IMR-90 (cell line): ENCODE results near the gene LRRC42. TPM values are rescaled to one million over a fixed set of nuclear protein-coding genes. Genes with fewer than 3 reads are reported as not detected.

Experiments
- ATAC-seq: fragments of 200-7000 bp; cut with Tn5 transposase; 2 replicates; pipeline ENCODE4 v1.9.1; 2020; ENCODE audit warnings: low read depth, mild to moderate bottlenecking, moderate library complexity
- BruUV-seq: library from RNA; stranded (reverse); fragments of 400-500 nt; replicated peaks from 2 replicates; lab custom pipeline; 2021; lab: Mats Ljungman, UMichigan
- CTCF ChIA-PET: fragments of 300-600 bp; formaldehyde crosslinking; extraction: SDS; loops from one replicate; lab custom pipeline; 2021; ENCODE audit warnings: antibody characterized with exemption; lab: Yijun Ruan, JAX
- POLR2A ChIA-PET: fragments of 300-600 bp; sonication (Branson Sonifier 250); formaldehyde crosslinking; loops from one replicate; lab custom pipeline; 2022; ENCODE audit warnings: antibody characterized with exemption; ENCODE audit not compliant: unreplicated experiment; lab: Charles Lee
- DNase-seq: peaks from one replicate; pipeline ENCODE4 v3.0.0; 2013
- H2AFZ ChIP-seq: replicated peaks from 2 replicates; pipeline ENCODE3; 2013; ENCODE audit warnings: low read length, mild to moderate bottlenecking; ENCODE audit not compliant: poor library complexity
- H2AK5ac ChIP-seq: 2 replicates; pipeline ENCODE4 v1.6.1; 2013; ENCODE audit warnings: low read depth, low read length, inconsistent platforms
- H2AK9ac ChIP-seq: replicated peaks from 2 replicates; pipeline ENCODE3; 2013; ENCODE audit warnings: mild to moderate bottlenecking, low read depth, low read length, moderate library complexity; ENCODE audit not compliant: poor library complexity
- H2BK120ac ChIP-seq: 2 replicates; pipeline ENCODE4 v1.6.1; 2013; ENCODE audit warnings: low read depth, low read length, inconsistent platforms
- H2BK15ac ChIP-seq: 3 replicates; pipeline ENCODE4 v1.6.1; 2013; ENCODE audit warnings: low read depth, low read length, inconsistent platforms
- H2BK20ac ChIP-seq: 2 replicates; pipeline ENCODE4 v1.6.1; 2013; ENCODE audit warnings: low read depth, mild to moderate bottlenecking, inconsistent platforms, low read length, moderate library complexity
- H2BK5ac ChIP-seq: 2 replicates; pipeline ENCODE4 v1.6.1; 2013; ENCODE audit warnings: mild to moderate bottlenecking, low read depth, low read length, inconsistent platforms; ENCODE audit not compliant: poor library complexity, severe bottlenecking
- H3K14ac ChIP-seq: replicated peaks from 2 replicates; pipeline ENCODE4 v1.6.1; 2013; ENCODE audit warnings: low read depth, low read length, inconsistent platforms
- H3K18ac ChIP-seq: 2 replicates; pipeline ENCODE4 v1.6.1; 2013; ENCODE audit warnings: low read depth, low read length, control low read depth
- H3K23ac ChIP-seq: 2 replicates; pipeline ENCODE4 v1.6.1; 2013; ENCODE audit warnings: low read depth, low read length, inconsistent platforms
- H3K27ac ChIP-seq: 2 replicates; pipeline ENCODE4 v1.5.1; 2013; ENCODE audit warnings: mild to moderate bottlenecking, control low read depth, low read length; ENCODE audit not compliant: insufficient read depth
- H3K27me3 ChIP-seq: 2 replicates; pipeline ENCODE4 v1.6.1; 2013; ENCODE audit warnings: low read length; ENCODE audit not compliant: control insufficient read depth, insufficient read depth
- H3K36me3 ChIP-seq: 2 replicates; pipeline ENCODE4 v1.6.1; 2013; ENCODE audit warnings: low read length, mixed read lengths; ENCODE audit not compliant: control insufficient read depth, insufficient read depth
- H3K4ac ChIP-seq: 2 replicates; pipeline ENCODE4 v1.6.1; 2013; ENCODE audit warnings: low read depth, low read length, inconsistent platforms
- H3K4me1 ChIP-seq: 2 replicates; pipeline ENCODE4 v1.6.1; 2013; ENCODE audit warnings: low read length, mixed read lengths; ENCODE audit not compliant: control insufficient read depth, insufficient read depth
- H3K4me2 ChIP-seq: 2 replicates; pipeline ENCODE4 v1.6.1; 2013; ENCODE audit warnings: low read depth, mild to moderate bottlenecking, control low read depth, low read length, moderate library complexity
- H3K4me3 ChIP-seq: 2 replicates; pipeline ENCODE4 v1.5.1; 2013; ENCODE audit warnings: low read depth, mild to moderate bottlenecking, control low read depth, low read length, moderate library complexity; ENCODE audit not compliant: insufficient read depth
- H3K56ac ChIP-seq: 2 replicates; pipeline ENCODE4 v1.6.1; 2013; ENCODE audit warnings: low read length, inconsistent platforms; ENCODE audit not compliant: insufficient read depth; ENCODE audit errors: extremely low read depth
- H3K79me1 ChIP-seq, 2 experiments: 2 replicates each; pipeline ENCODE4 v1.6.1; 2013; ENCODE audit warnings: low read length in 2 of 2, inconsistent platforms in 1 of 2, low read depth in 1 of 2
- H3K9ac ChIP-seq: 2 replicates; pipeline ENCODE4 v1.6.1; 2013; ENCODE audit warnings: low read depth, low read length, control low read depth
- H3K9me1 ChIP-seq: 2 replicates; pipeline ENCODE4 v1.6.1; 2013; ENCODE audit warnings: low read length, inconsistent platforms; ENCODE audit not compliant: insufficient read depth
- H3K9me3 ChIP-seq: 2 replicates; pipeline ENCODE4 v1.6.1; 2013; ENCODE audit warnings: low read length; ENCODE audit not compliant: control insufficient read depth, insufficient read depth
- H4K20me1 ChIP-seq: 2 replicates; pipeline ENCODE4 v1.6.1; 2013; ENCODE audit warnings: low read length, inconsistent platforms; ENCODE audit not compliant: insufficient read depth
- H4K5ac ChIP-seq: 2 replicates; pipeline ENCODE4 v1.6.1; 2013; ENCODE audit warnings: mild to moderate bottlenecking, low read depth, low read length, control low read depth
- H4K8ac ChIP-seq, 2 experiments: 2 replicates each; pipeline ENCODE4 v1.6.1; 2013; ENCODE audit warnings: low read depth in 2 of 2, low read length in 2 of 2, control low read depth in 1 of 2, inconsistent platforms in 1 of 2
- H4K91ac ChIP-seq: 2 replicates; pipeline ENCODE4 v1.6.1; 2013; ENCODE audit warnings: low read depth, low read length, inconsistent platforms; ENCODE audit not compliant: insufficient read depth
- FOS ChIP-seq: fragments of 150-350 bp; IDR thresholded peaks from 2 replicates; pipeline ENCODE4 v1.6.1; 2016; ENCODE audit warnings: low read depth, low read length
- MAFK ChIP-seq: IDR thresholded peaks from 2 replicates; pipeline ENCODE4 v1.6.1; 2012; ENCODE audit warnings: low read depth, low read length, improper control_type of control experiment
- MXI1 ChIP-seq: IDR thresholded peaks from 2 replicates; pipeline ENCODE4 v1.6.1; 2012; ENCODE audit warnings: low read depth, mild to moderate bottlenecking, low read length, moderate library complexity, borderline replicate concordance
- NFE2L2 ChIP-seq: fragments of 150-350 bp; IDR thresholded peaks from 2 replicates; pipeline ENCODE4 v1.6.1; 2016; ENCODE audit warnings: low read depth, mild to moderate bottlenecking, low read length
- POLR2A ChIP-seq: IDR thresholded peaks from 2 replicates; pipeline ENCODE4 v1.6.1; 2012; ENCODE audit warnings: mild to moderate bottlenecking, low read depth, low read length
- RAD21 ChIP-seq: IDR thresholded peaks from 2 replicates; pipeline ENCODE4 v1.6.1; 2012; ENCODE audit warnings: low read length, improper control_type of control experiment
- RCOR1 ChIP-seq: IDR thresholded peaks from 2 replicates; pipeline ENCODE4 v1.6.1; 2012; ENCODE audit warnings: mild to moderate bottlenecking, low read length, improper control_type of control experiment; ENCODE audit not compliant: insufficient replicate concordance
- RFX5 ChIP-seq: IDR thresholded peaks from 2 replicates; pipeline ENCODE4 v1.8.0; 2012; ENCODE audit warnings: low read depth, mild to moderate bottlenecking, low read length, moderate library complexity
- SMC3 ChIP-seq: fragments of 150-350 bp; IDR thresholded peaks from 2 replicates; pipeline ENCODE4 v1.6.1; 2016; ENCODE audit warnings: low read depth, mild to moderate bottlenecking, antibody characterized with exemption, low read length, moderate library complexity
- WGBS, 2 experiments: methylation state at CpG; one replicate each; pipeline versions ENCODE4 v1.1.5 to v1.1.7; 2013; ENCODE audit warnings: missing lambda C conversion rate in 2 of 2; ENCODE audit not compliant: insufficient read length in 1 of 2; ENCODE audit errors: extremely low coverage in 2 of 2; 5-methylcytosine and 5-hydroxymethylcytosine counted together
- dilution Hi-C: fragments of 300-500 bp; cut with HindIII; formaldehyde crosslinking; loops from one replicate; pipeline ENCODE4 v1.14.3; 2018; ENCODE audit warnings: low sequenced_read_pairs; ENCODE audit not compliant: unreplicated experiment
- in situ Hi-C: fragments of 300-500 bp; cut with MboI; formaldehyde crosslinking; loops from 3 replicates; pipeline ENCODE4 v1.14.3; 2019; ENCODE audit warnings: low sequenced_read_pairs, inconsistent platforms, mixed read lengths
- intact Hi-C: fragments of 100-400 bp; cut with micrococcal nuclease; formaldehyde crosslinking; loops from 2 replicates; pipeline ENCODE4 v1.10.0; 2022
- polyA plus RNA-seq, 3 experiments: library from polyadenylated mRNA; depleted of rRNA; stranded (reverse); fragments of >200 nt; gene quantifications; 2 replicates each; pipeline ENCODE4 v1.2.3, GENCODE V29; 2012; ENCODE audit warnings: low replicate concordance in 1 of 3
- total RNA-seq: library from RNA; depleted of rRNA; stranded (reverse); fragments of >200 nt; gene quantifications from 2 replicates; pipeline ENCODE4 v1.2.3, GENCODE V29; 2012

LRRC42 gene
- total and polyA plus RNA-seq, 2 of the 4 experiments (the other 2 are of a cell fraction): 39.9 to 47.5 TPM

DNA sequence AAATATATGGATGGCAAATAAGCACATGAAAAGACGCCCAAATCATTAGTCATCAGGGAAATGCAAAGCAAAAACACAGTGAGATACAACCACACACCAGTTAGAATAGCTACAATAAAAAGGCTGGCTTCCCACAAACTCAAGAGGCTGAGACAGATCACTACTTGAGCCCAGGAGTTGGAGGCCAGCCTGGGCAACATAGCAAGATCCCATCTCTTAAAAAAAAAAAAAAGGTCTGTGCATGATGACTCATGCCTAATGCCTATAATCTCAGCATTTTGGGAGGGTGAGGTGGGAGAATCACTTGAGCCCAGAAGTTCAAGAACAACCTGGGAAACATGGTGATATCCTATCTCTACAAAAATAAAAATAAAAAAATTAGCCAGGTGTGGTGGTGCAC is 52.1 kb downstream of the LRRC42 start:
- Histone ChIP-seq H3K4me2 (no peak overlapping the region), H2BK20ac (no peak overlapping the region), H3K18ac (no peak overlapping the region), H3K9me3 (no peaks in the 10 kb centered on the region; the same call in 1 of the 2 replicates), H3K56ac (no peak overlapping the region), H3K36me3 (no peaks in the 10 kb centered on the region), H3K4ac (no peak overlapping the region), H2AK5ac (no peak overlapping the region), H3K79me1 (no peaks in the 10 kb centered on the region), H4K20me1 (no peaks in the 10 kb centered on the region), H3K4me3 (no peak overlapping the region), H3K4me1 (no peaks in the 10 kb centered on the region), H3K23ac (no peak overlapping the region), H2AFZ (no peak overlapping the region), H3K9me1 (no peaks in the 10 kb centered on the region), H2BK15ac (no peak overlapping the region), H2BK120ac (no peak overlapping the region), H3K9ac (no peak overlapping the region), H3K27me3 (peaks cover 16% of the 10 kb centered on the region), H3K27ac (no peak overlapping the region), H4K8ac (no peak overlapping the region), H2BK5ac (no peak overlapping the region), H4K5ac (no peak overlapping the region), H4K91ac (no peak overlapping the region), H3K14ac (no peak overlapping the region), H2AK9ac (no peak overlapping the region)
- no TSS peak for BruUV-seq
- no CpG with 5 or more reads among the region's 1 CpG for WGBS, 2 experiments
- in situ Hi-C loops: no loop called here
- no peak for TF ChIP-seq POLR2A
- no peak for TF ChIP-seq MXI1
- TF ChIP-seq RCOR1: no peak
- no peak for TF ChIP-seq NFE2L2
- no peak for TF ChIP-seq RFX5
- TF ChIP-seq FOS: no peak
- no peak for TF ChIP-seq RAD21
- TF ChIP-seq MAFK: no peak
- no peak for TF ChIP-seq SMC3
- ATAC-seq: no peak
- dilution Hi-C loops: no loop called here
- DNase-seq: no peak
- CTCF ChIA-PET: no interaction called here
- intact Hi-C loops: no loop called here
- POLR2A ChIA-PET: no interaction called here
